Smooth muscle cell (in vitro differentiated cells): Measurements from ENCODE around the gene SYT17. TPM values are rescaled to one million over a fixed set of nuclear protein-coding genes. Genes with fewer than 3 reads are reported as not detected.
A peak's percentile ranks its signal among the peaks of the same experiment; 100 is the strongest.
"Not testable (repeated sequence)": the region's sequence is repeated elsewhere in the genome, so short reads cannot be mapped to it uniquely, and the experiment has no call there.

Source experiments
- DNase-seq: peaks from one replicate; lab custom pipeline; 2025; ENCODE audit not compliant: unreplicated experiment; lab: John Stamatoyannopoulos, UW
- H2AFZ ChIP-seq: fragments of 200-600 bp; sonication (generic); 2 replicates; pipeline ENCODE4 v1.6.0; 2016; ENCODE audit warnings: antibody characterized with exemption, low read depth, mild to moderate bottlenecking
- H3F3A ChIP-seq: fragments of 200-600 bp; sonication (generic); 2 replicates; pipeline ENCODE4 v1.6.0; 2017; ENCODE audit warnings: antibody characterized with exemption, low read depth
- H3K27ac ChIP-seq: fragments of 200-600 bp; sonication (generic); 2 replicates; pipeline ENCODE4 v1.5.1; 2016; ENCODE audit warnings: low read depth, mild to moderate bottlenecking
- H3K27me3 ChIP-seq: fragments of 200-600 bp; sonication (generic); 2 replicates; pipeline ENCODE4 v1.6.1; 2016; ENCODE audit warnings: low read depth, mild to moderate bottlenecking
- H3K36me3 ChIP-seq: fragments of 200-600 bp; sonication (generic); 2 replicates; pipeline ENCODE4 v1.5.1; 2016; ENCODE audit warnings: low read depth
- H3K4me1 ChIP-seq: fragments of 200-600 bp; sonication (generic); 2 replicates; pipeline ENCODE4 v1.5.1; 2016; ENCODE audit warnings: low read depth
- H3K4me2 ChIP-seq: fragments of 200-600 bp; sonication (generic); 2 replicates; pipeline ENCODE4 v1.6.0; 2016; ENCODE audit warnings: mild to moderate bottlenecking
- H3K4me3 ChIP-seq: fragments of 200-600 bp; sonication (generic); 2 replicates; pipeline ENCODE4 v1.5.1; 2016; ENCODE audit warnings: mild to moderate bottlenecking
- H3K79me2 ChIP-seq: fragments of 200-600 bp; sonication (generic); 2 replicates; pipeline ENCODE4 v1.6.0; 2016; ENCODE audit warnings: low read depth, mild to moderate bottlenecking
- H3K9ac ChIP-seq: fragments of 200-600 bp; sonication (generic); 2 replicates; pipeline ENCODE4 v1.6.0; 2016; ENCODE audit warnings: low read depth
- H3K9me3 ChIP-seq: fragments of 200-600 bp; sonication (generic); replicated peaks from 2 replicates; pipeline ENCODE4 v1.5.1; 2016; ENCODE audit warnings: low read depth
- H4K20me1 ChIP-seq: fragments of 200-600 bp; sonication (generic); 2 replicates; pipeline ENCODE4 v1.6.0; 2016; ENCODE audit warnings: low read depth
- CTCF ChIP-seq: fragments of 200-600 bp; sonication (generic); IDR thresholded peaks from 2 replicates; pipeline ENCODE4 v1.5.1; 2017; ENCODE audit warnings: borderline replicate concordance, mild to moderate bottlenecking, antibody characterized with exemption; ENCODE audit not compliant: insufficient read depth, poor library complexity, severe bottlenecking
- WGBS: methylation state at CpG from one replicate; pipeline ENCODE4 v1.1.7; 2016; ENCODE audit warnings: low lambda C conversion rate; 5-methylcytosine and 5-hydroxymethylcytosine counted together
- polyA plus RNA-seq: library from polyadenylated mRNA; unstranded; fragments of >200 nt; fragmentation: Nextera tagmentation; extraction: Ambion mirVana; gene quantifications from 2 replicates; pipeline ENCODE4 v1.2.1, GENCODE V29; 2016
- total RNA-seq: library from RNA; depleted of rRNA; stranded (reverse); fragments of >200 nt; gene quantifications from 2 replicates; pipeline ENCODE4 v1.2.3, GENCODE V29; 2014

Gene SYT17
- total and polyA plus RNA-seq, 2 experiments from 2014 or later, result 2.0 to 3.9 TPM

- no peaks in the 10 kb centered on the region for H3K9me3 ChIP-seq
- TF ChIP-seq CTCF, result no peak
- no peak for DNase-seq
- H3K36me3 ChIP-seq, result no peaks in the 10 kb centered on the region
- H3K27me3 ChIP-seq, result no peaks in the 10 kb centered on the region
- no peak overlapping the region for H3K4me2 ChIP-seq
- 90% methylated on average over 8 of the region's 8 CpGs for WGBS
- no peaks in the 10 kb centered on the region for H3K4me1 ChIP-seq
- no peak overlapping the region for H2AFZ ChIP-seq
- H3F3A ChIP-seq, result peaks cover 9% of the 10 kb centered on the region
- no peak overlapping the region for H3K4me3 ChIP-seq
- no peak overlapping the region for H3K27ac ChIP-seq
- no peaks in the 10 kb centered on the region for H3K79me2 ChIP-seq
- no peak overlapping the region for H3K9ac ChIP-seq
- H4K20me1 ChIP-seq, result no peaks in the 10 kb centered on the region
Measured at GRCh38 chr16:19185510-19185851, 17.4 kb downstream of the SYT17 start.

- TF ChIP-seq CTCF, result no peak
- no peaks in the 10 kb centered on the region for H3K9me3 ChIP-seq
- DNase-seq, result no peak
- no peaks in the 10 kb centered on the region for H4K20me1 ChIP-seq
- no peak overlapping the region for H3K4me2 ChIP-seq
- H3F3A ChIP-seq, result peaks cover 9% of the 10 kb centered on the region
- no peaks in the 10 kb centered on the region for H3K27me3 ChIP-seq
- peak overlapping the region; percentile 9 for H3K27ac ChIP-seq
- H2AFZ ChIP-seq, result no peak overlapping the region
- 61% methylated on average over 6 of the region's 6 CpGs for WGBS
- no peaks in the 10 kb centered on the region for H3K4me1 ChIP-seq
- H3K79me2 ChIP-seq, result no peaks in the 10 kb centered on the region
- H3K4me3 ChIP-seq, result no peak overlapping the region
- no peaks in the 10 kb centered on the region for H3K36me3 ChIP-seq
- no peak overlapping the region for H3K9ac ChIP-seq
Measured at GRCh38 chr16:19186408-19186807, 18.4 kb downstream of the SYT17 start.

- not testable (repeated sequence) for H3K27me3 ChIP-seq, H3K9ac ChIP-seq, H3K79me2 ChIP-seq, H3F3A ChIP-seq, DNase-seq, H3K9me3 ChIP-seq, H3K4me3 ChIP-seq, H3K27ac ChIP-seq, H3K36me3 ChIP-seq, H2AFZ ChIP-seq, H4K20me1 ChIP-seq, H3K4me1 ChIP-seq, H3K4me2 ChIP-seq
- 95% methylated on average over 3 of the region's 3 CpGs for whole genome bisulfite sequencing
Measured at GRCh38 chr16:19187961-19188360, 19.9 kb downstream of the SYT17 start.

GRCh38 chr16:19188406-19188805, 20.4 kb downstream of the SYT17 start:
- H4K20me1 ChIP-seq, result no peaks in the 10 kb centered on the region
- no peak for DNase-seq
- 64% methylated on average over 5 of the region's 5 CpGs for WGBS
- H3K9ac ChIP-seq, result no peak overlapping the region
- H3K36me3 ChIP-seq, result no peaks in the 10 kb centered on the region
- no peaks in the 10 kb centered on the region for H3K27me3 ChIP-seq
- no peaks in the 10 kb centered on the region for H3K79me2 ChIP-seq
- no peak for TF ChIP-seq CTCF
- H2AFZ ChIP-seq, result no peak overlapping the region
- no peak overlapping the region for H3K4me2 ChIP-seq
- no peak overlapping the region for H3K27ac ChIP-seq
- H3F3A ChIP-seq, result peaks cover 9% of the 10 kb centered on the region
- no peak overlapping the region for H3K4me3 ChIP-seq
- no peaks in the 10 kb centered on the region for H3K4me1 ChIP-seq
- H3K9me3 ChIP-seq, result no peaks in the 10 kb centered on the region
